Measurements from ENCODE around the gene SPP2. TPM values are rescaled to one million over a fixed set of nuclear protein-coding genes. Genes with fewer than 3 reads are reported as not detected.

Gene SPP2
- total RNA-seq, result not detected

GRCh38 chr2:234050455-234051135, at the start of gene SPP2:
Gene SPP2 (plus strand): TSS chr2:234050702. CDS start chr2:234050787, 85 bp downstream.

Other genes with a start within 250 kb of the SPP2 start
- 9.8 TPM for gene HJURP, start 196.2 kb upstream of the SPP2 start, total RNA-seq
- 3.0 TPM for gene TRPM8, start 133.3 kb upstream of the SPP2 start, total RNA-seq

Measured in camera-type eye (tissue), 1 donor.